T-helper 2 cell treated with Interferon-gamma antibody and Interleukin-4, amounts not matched to agents 5 μg/mL and 100 μg/mL, for 36 hours (primary cell): Measurements from ENCODE around the gene RACGAP1.
A peak's percentile ranks its signal among the peaks of the same experiment; 100 is the strongest.
"Not testable (repeated sequence)": the region's sequence is repeated elsewhere in the genome, so short reads cannot be mapped to it uniquely, and the experiment has no call there.

Experiments used
- DNase-seq: peaks from one replicate; pipeline ENCODE4 v3.0.0; 2021; ENCODE audit warnings: low spot score
- H3K27ac Mint-ChIP-seq: one replicate; pipeline ENCODE4 v1.8.0; 2021; ENCODE audit warnings: mild to moderate bottlenecking, mixed read lengths
- H3K27me3 Mint-ChIP-seq: one replicate; pipeline ENCODE4 v1.8.0; 2021; ENCODE audit warnings: low read depth, mixed read lengths
- H3K36me3 Mint-ChIP-seq: one replicate; pipeline ENCODE4 v1.8.0; 2021; ENCODE audit warnings: low read depth, mixed read lengths
- H3K4me1 Mint-ChIP-seq: one replicate; pipeline ENCODE4 v1.8.0; 2021; ENCODE audit warnings: low read depth, mixed read lengths
- H3K4me3 Mint-ChIP-seq: one replicate; pipeline ENCODE4 v1.8.0; 2022; ENCODE audit warnings: mild to moderate bottlenecking, moderate library complexity, mixed read lengths
- H3K9me3 Mint-ChIP-seq: one replicate; pipeline ENCODE4 v1.8.0; 2021; ENCODE audit warnings: mixed read lengths

Gene RACGAP1

GRCh38 chr12:50049254-50050118 lies 24.2 kb upstream of the RACGAP1 start:
- no peak for DNase-seq
- Mint-ChIP-seq H3K27ac (no peak overlapping the region), H3K4me3 (no peak overlapping the region), H3K36me3 (no peaks in the 10 kb centered on the region), H3K9me3 (no peaks in the 10 kb centered on the region), H3K4me1 (peaks cover 7% of the 10 kb centered on the region), H3K27me3 (peaks cover 33% of the 10 kb centered on the region)

GRCh38 chr12:50047693-50048250 lies 22.5 kb upstream of the RACGAP1 start:
- no peak for DNase-seq
- Mint-ChIP-seq H3K4me1 (peaks cover 20% of the 10 kb centered on the region), H3K4me3 (no peak overlapping the region), H3K27me3 (peaks cover 32% of the 10 kb centered on the region), H3K9me3 (no peaks in the 10 kb centered on the region), H3K36me3 (no peaks in the 10 kb centered on the region), H3K27ac (no peak overlapping the region)

- Mint-ChIP-seq H3K27ac (peak overlapping the region; percentile 45), H3K4me3 (no peak overlapping the region), H3K36me3 (no peaks in the 10 kb centered on the region), H3K4me1 (peaks cover 27% of the 10 kb centered on the region), H3K27me3 (peaks cover 2% of the 10 kb centered on the region), H3K9me3 (no peaks in the 10 kb centered on the region)
- peak; percentile 39 for DNase-seq
Observed at GRCh38 chr12:50043854-50044253, 18.6 kb upstream of the RACGAP1 start.

- H3K27ac Mint-ChIP-seq = no peak overlapping the region
- no peaks in the 10 kb centered on the region for H3K9me3 Mint-ChIP-seq
- no peaks in the 10 kb centered on the region for H3K36me3 Mint-ChIP-seq
- no peak for DNase-seq
- H3K4me3 Mint-ChIP-seq = no peak overlapping the region
- H3K27me3 Mint-ChIP-seq = no peaks in the 10 kb centered on the region
- H3K4me1 Mint-ChIP-seq = peaks cover 27% of the 10 kb centered on the region
Observed at GRCh38 chr12:50043308-50043707, 18.0 kb upstream of the RACGAP1 start.

- no peaks in the 10 kb centered on the region for H3K36me3 Mint-ChIP-seq
- H3K27ac Mint-ChIP-seq = no peak overlapping the region
- DNase-seq = peak; percentile 47
- H3K27me3 Mint-ChIP-seq = no peaks in the 10 kb centered on the region
- H3K9me3 Mint-ChIP-seq = no peaks in the 10 kb centered on the region
- H3K4me3 Mint-ChIP-seq = no peak overlapping the region
- peaks cover 27% of the 10 kb centered on the region for H3K4me1 Mint-ChIP-seq
Observed at GRCh38 chr12:50042693-50043092, 17.4 kb upstream of the RACGAP1 start.

GRCh38 chr12:50041962-50042361 lies 16.7 kb upstream of the RACGAP1 start:
- no peak for DNase-seq
- H3K27ac Mint-ChIP-seq = no peak overlapping the region
- no peaks in the 10 kb centered on the region for H3K27me3 Mint-ChIP-seq
- no peak overlapping the region for H3K4me3 Mint-ChIP-seq
- no peaks in the 10 kb centered on the region for H3K9me3 Mint-ChIP-seq
- peaks cover 24% of the 10 kb centered on the region for H3K4me1 Mint-ChIP-seq
- no peaks in the 10 kb centered on the region for H3K36me3 Mint-ChIP-seq

GRCh38 chr12:50041062-50041860 lies 16.0 kb upstream of the RACGAP1 start:
- Mint-ChIP-seq H3K36me3 (no peaks in the 10 kb centered on the region), H3K4me3 (no peak overlapping the region), H3K9me3 (no peaks in the 10 kb centered on the region), H3K27ac (no peak overlapping the region), H3K4me1 (peaks cover 23% of the 10 kb centered on the region), H3K27me3 (peaks cover 4% of the 10 kb centered on the region)
- DNase-seq = no peak

GRCh38 chr12:50040657-50041056 lies 15.4 kb upstream of the RACGAP1 start:
- Mint-ChIP-seq H3K4me3 (no peak overlapping the region), H3K27ac (no peak overlapping the region), H3K27me3 (peaks cover 6% of the 10 kb centered on the region), H3K9me3 (no peaks in the 10 kb centered on the region), H3K36me3 (no peaks in the 10 kb centered on the region), H3K4me1 (peaks cover 23% of the 10 kb centered on the region)
- no peak for DNase-seq

- peaks cover 13% of the 10 kb centered on the region for H3K27me3 Mint-ChIP-seq
- H3K4me3 Mint-ChIP-seq = no peak overlapping the region
- DNase-seq = peak; percentile 80
- no peaks in the 10 kb centered on the region for H3K36me3 Mint-ChIP-seq
- no peak overlapping the region for H3K27ac Mint-ChIP-seq
- no peaks in the 10 kb centered on the region for H3K9me3 Mint-ChIP-seq
- peaks cover 19% of the 10 kb centered on the region for H3K4me1 Mint-ChIP-seq
Observed at GRCh38 chr12:50039151-50039835, 14.0 kb upstream of the RACGAP1 start.

GRCh38 chr12:50038336-50038735 lies 13.0 kb upstream of the RACGAP1 start:
- Mint-ChIP-seq H3K4me1 (peaks cover 9% of the 10 kb centered on the region), H3K4me3 (no peak overlapping the region), H3K27ac (no peak overlapping the region), H3K36me3 (no peaks in the 10 kb centered on the region), H3K9me3 (no peaks in the 10 kb centered on the region), H3K27me3 (peaks cover 17% of the 10 kb centered on the region)
- no peak for DNase-seq

- DNase-seq = no peak
- Mint-ChIP-seq H3K9me3 (no peaks in the 10 kb centered on the region), H3K27me3 (peaks cover 26% of the 10 kb centered on the region), H3K4me1 (no peaks in the 10 kb centered on the region), H3K4me3 (no peak overlapping the region), H3K36me3 (no peaks in the 10 kb centered on the region), H3K27ac (no peak overlapping the region)
Observed at GRCh38 chr12:50032854-50033581, 7.7 kb upstream of the RACGAP1 start.

GRCh38 chr12:50032515-50032853 lies 7.2 kb upstream of the RACGAP1 start:
- no peaks in the 10 kb centered on the region for H3K4me1 Mint-ChIP-seq

GRCh38 chr12:50030449-50030848 lies 5.2 kb upstream of the RACGAP1 start:
- H3K4me3 Mint-ChIP-seq, H3K9me3 Mint-ChIP-seq, DNase-seq, H3K4me1 Mint-ChIP-seq, H3K36me3 Mint-ChIP-seq, H3K27ac Mint-ChIP-seq: not testable (repeated sequence)
- peaks cover 21% of the 10 kb centered on the region for H3K27me3 Mint-ChIP-seq

More at GRCh38 chr12:50032515-50032853, 7.2 kb upstream of the RACGAP1 start:
- Mint-ChIP-seq H3K4me3 (peak overlapping the region; percentile 18), H3K27me3 (peaks cover 26% of the 10 kb centered on the region), H3K9me3 (no peaks in the 10 kb centered on the region), H3K36me3 (no peaks in the 10 kb centered on the region), H3K27ac (no peak overlapping the region)
- no peak for DNase-seq
